HepG2 (cell line): Measurements from ENCODE around the gene EIF1. TPM values are rescaled to one million over a fixed set of nuclear protein-coding genes. Genes with fewer than 3 reads are reported as not detected.

Source experiments
- ATAC-seq: fragments of 200-7000 bp; cut with Tn5 transposase; 3 replicates; pipeline ENCODE4 v1.9.1; 2020; ENCODE audit warnings: mild to moderate bottlenecking, moderate library complexity
- BruUV-seq: library from RNA; stranded (reverse); fragments of 400-500 nt; replicated peaks from 2 replicates; lab custom pipeline; 2021; lab: Mats Ljungman, UMichigan
- CTCF ChIA-PET: fragments of 300-600 bp; formaldehyde crosslinking; extraction: SDS; loops from one replicate; lab custom pipeline; 2021; ENCODE audit warnings: low total read pairs, inconsistent platforms, low intra/inter-chr PET ratio; lab: Yijun Ruan, JAX
- POLR2A ChIA-PET: fragments of 350-600 bp; sonication (Branson Sonifier 250); formaldehyde crosslinking; loops from one replicate; lab custom pipeline; 2020; ENCODE audit warnings: antibody characterized with exemption, inconsistent platforms; lab: Yijun Ruan, JAX
- DNase-seq: peaks from one replicate; pipeline ENCODE4 v3.0.0-alpha.2; 2015; ENCODE audit warnings: low spot score
- FAIRE-seq: peaks from 3 replicates; lab custom pipeline; 2011; peaks lifted over from hg19 to GRCh38; lab: Jason Lieb, UNC
- H2AFZ ChIP-seq: one replicate; pipeline ENCODE4 v1.6.1; 2011; ENCODE audit warnings: low read length, inconsistent platforms
- H3K27ac ChIP-seq: fragments of 300-600 bp; 3 replicates; pipeline ENCODE4 v1.8.0; 2011; ENCODE audit warnings: mixed run types, mild to moderate bottlenecking, mixed read lengths, low read length, inconsistent platforms; ENCODE audit not compliant: insufficient read depth; ENCODE audit errors: extremely low read length
- H3K27me3 ChIP-seq, 2 experiments: fragments of 200-600 bp in 1 of 2; 2 replicates in 1 of 2; 3 replicates in 1 of 2; pipeline versions ENCODE4 v1.6.0 to v1.8.0; 2011; ENCODE audit warnings: low read length in 2 of 2, mild to moderate bottlenecking in 2 of 2, moderate library complexity in 2 of 2, inconsistent platforms in 1 of 2; ENCODE audit not compliant: insufficient read depth in 2 of 2, control insufficient read depth in 1 of 2
- H3K36me3 ChIP-seq, 2 experiments: fragments of 200-600 bp in 1 of 2; replicated peaks in 1 of 2; 2 replicates in 1 of 2; 3 replicates in 1 of 2; pipeline versions ENCODE4 v1.5.1 to v1.8.0; 2011; ENCODE audit warnings: low read length in 2 of 2, inconsistent platforms in 1 of 2; ENCODE audit not compliant: insufficient read depth in 2 of 2, control insufficient read depth in 1 of 2
- H3K4me1 ChIP-seq: 2 replicates; pipeline ENCODE4 v1.5.1; 2012; ENCODE audit warnings: low read length, inconsistent platforms; ENCODE audit not compliant: insufficient read depth
- H3K4me2 ChIP-seq: 2 replicates; pipeline ENCODE4 v1.6.0; 2011; ENCODE audit warnings: low read depth, low read length, inconsistent platforms
- H3K4me3 ChIP-seq, 3 experiments: fragments of 200-600 bp in 1 of 3; sonication (generic), shearing (Covaris generic) in 1 of 3; replicated peaks in 1 of 3; 2 replicates each; pipeline ENCODE4 v1.5.1; 2011 to 2016; ENCODE audit warnings: low read length in 3 of 3, inconsistent platforms in 2 of 3, low read depth in 2 of 3, mild to moderate bottlenecking in 2 of 3, control low read depth in 1 of 3, mixed read lengths in 1 of 3; ENCODE audit not compliant: insufficient read depth in 1 of 3
- H3K79me2 ChIP-seq: one replicate; pipeline ENCODE4 v1.6.1; 2011; ENCODE audit warnings: low read length, inconsistent platforms; ENCODE audit not compliant: insufficient read depth
- H3K9ac ChIP-seq: 2 replicates; pipeline ENCODE4 v1.6.0; 2011; ENCODE audit warnings: mild to moderate bottlenecking, low read depth, low read length, inconsistent platforms; ENCODE audit not compliant: insufficient read depth
- H3K9me3 ChIP-seq: 2 replicates; pipeline ENCODE4 v1.5.1; 2012; ENCODE audit warnings: mild to moderate bottlenecking, low read length
- H4K20me1 ChIP-seq: 2 replicates; pipeline ENCODE4 v1.6.0; 2011; ENCODE audit warnings: inconsistent platforms, mild to moderate bottlenecking, low read length, moderate library complexity; ENCODE audit not compliant: insufficient read depth
- CBX2 ChIP-seq, 2 experiments: fragments of 200-600 bp in 1 of 2; sonication (generic); formaldehyde crosslinking in 1 of 2; IDR thresholded peaks; 2 replicates each; pipeline versions ENCODE4 v1.7.0 to v1.8.1; 2018 to 2022; ENCODE audit warnings: low read depth in 2 of 2, low read length in 1 of 2, mild to moderate bottlenecking in 1 of 2, missing genetic modification reagents in 1 of 2
- CREB1 ChIP-seq, 2 experiments: fragments of 450-650 bp in 1 of 2; IDR thresholded peaks; 2 replicates each; pipeline ENCODE4 v1.6.1; 2016 to 2017; ENCODE audit warnings: control low read depth in 1 of 2, mild to moderate bottlenecking in 1 of 2, missing compliant biosample characterization in 1 of 2, missing genetic modification characterization in 1 of 2
- ETV6 ChIP-seq: sonication (generic); formaldehyde crosslinking; conservative IDR thresholded peaks from 2 replicates; pipeline ENCODE4 v1.4.0; 2020; ENCODE audit warnings: missing genetic modification reagents
- GABPB1 ChIP-seq: IDR thresholded peaks from 2 replicates; pipeline ENCODE4 v1.6.1; 2016; ENCODE audit warnings: mild to moderate bottlenecking, missing genetic modification reagents, moderate library complexity, missing compliant biosample characterization
- SIX1 ChIP-seq: sonication (generic); formaldehyde crosslinking; IDR thresholded peaks from 2 replicates; pipeline ENCODE4 v1.4.0; 2020; ENCODE audit warnings: missing genetic modification reagents, borderline replicate concordance
- SMAD9 ChIP-seq: sonication (generic); formaldehyde crosslinking; IDR thresholded peaks from 2 replicates; pipeline ENCODE4 v1.5.1; 2020; ENCODE audit warnings: mild to moderate bottlenecking, missing genetic modification reagents
- STAG1 ChIP-seq: sonication (generic); formaldehyde crosslinking; IDR thresholded peaks from 2 replicates; pipeline ENCODE4 v1.4.0; 2020; ENCODE audit warnings: missing genetic modification reagents
- TBL1XR1 ChIP-seq: fragments of 150-350 bp; IDR thresholded peaks from 2 replicates; pipeline ENCODE4 v1.6.1; 2014; ENCODE audit warnings: borderline replicate concordance, low read length; ENCODE audit not compliant: partially characterized antibody
- ZFP90 ChIP-seq: sonication (generic); formaldehyde crosslinking; IDR thresholded peaks from 2 replicates; pipeline ENCODE4 v1.8.0; 2022; ENCODE audit warnings: missing genetic modification reagents, mild to moderate bottlenecking, inconsistent platforms, borderline replicate concordance
- ZNF121 ChIP-seq: sonication (generic); formaldehyde crosslinking; IDR thresholded peaks from 2 replicates; pipeline ENCODE4 v1.5.0; 2020; ENCODE audit warnings: mild to moderate bottlenecking, missing genetic modification reagents
- ZNF24 ChIP-seq: fragments of 450-650 bp; IDR thresholded peaks from 2 replicates; pipeline ENCODE4 v1.6.1; 2017; ENCODE audit warnings: antibody characterized with exemption, mild to moderate bottlenecking
- ZNF747 ChIP-seq: sonication (generic); formaldehyde crosslinking; IDR thresholded peaks from 2 replicates; pipeline ENCODE4 v1.8.1; 2023; ENCODE audit warnings: missing genetic modification reagents, mild to moderate bottlenecking, borderline replicate concordance
- WGBS: methylation state at CpG from one replicate; pipeline ENCODE4 v1.1.6; 2017; ENCODE audit warnings: low lambda C conversion rate; 5-methylcytosine and 5-hydroxymethylcytosine counted together
- in situ Hi-C: cut with HindIII; loops from 2 replicates; pipeline ENCODE4 v1.10.0; 2017; ENCODE audit warnings: low pct_unique_long_range_greater_than_20kb; ENCODE audit not compliant: extremely low pct_ligation_motif_present
- intact Hi-C: fragments of 100-400 bp; cut with micrococcal nuclease; formaldehyde crosslinking; loops from one replicate; pipeline ENCODE4 v1.10.0; 2022; ENCODE audit not compliant: unreplicated experiment
- polyA plus RNA-seq, 8 experiments: library from polyadenylated mRNA; depleted of rRNA in 3 of 8; stranded (reverse) in 7 of 8; unstranded in 1 of 8; fragments of >200 nt; fragmentation: Illumina TruSeq in 4 of 8; extraction: Trizol in 4 of 8; gene quantifications; 2 replicates each; pipeline versions ENCODE4 v1.2.1 to v1.2.3, GENCODE V29; 2011 to 2016; ENCODE audit warnings: low read depth in 4 of 8, missing spikeins in 1 of 8, mixed read lengths in 1 of 8; ENCODE audit not compliant: insufficient read depth in 1 of 8
- total RNA-seq, 5 experiments: library from RNA; depleted of rRNA; stranded (reverse); fragments of >200 nt; fragmentation: Illumina TruSeq; extraction: Trizol; gene quantifications; 2 replicates each; pipeline ENCODE4 v1.2.3, GENCODE V29; 2016; ENCODE audit warnings: low read depth in 1 of 5
- TF ChIP-seq, protein P1 (sequence below): sonication (generic); formaldehyde crosslinking; conservative IDR thresholded peaks from 2 replicates; pipeline ENCODE4 v1.4.0; 2020; ENCODE audit warnings: missing genetic modification reagents

Gene EIF1
- total and polyA plus RNA-seq, 2 of the 13 experiments (the other 11 are each of a cell fraction or from before 2014, with no cell fraction given): 147 to 517 TPM

DNA sequence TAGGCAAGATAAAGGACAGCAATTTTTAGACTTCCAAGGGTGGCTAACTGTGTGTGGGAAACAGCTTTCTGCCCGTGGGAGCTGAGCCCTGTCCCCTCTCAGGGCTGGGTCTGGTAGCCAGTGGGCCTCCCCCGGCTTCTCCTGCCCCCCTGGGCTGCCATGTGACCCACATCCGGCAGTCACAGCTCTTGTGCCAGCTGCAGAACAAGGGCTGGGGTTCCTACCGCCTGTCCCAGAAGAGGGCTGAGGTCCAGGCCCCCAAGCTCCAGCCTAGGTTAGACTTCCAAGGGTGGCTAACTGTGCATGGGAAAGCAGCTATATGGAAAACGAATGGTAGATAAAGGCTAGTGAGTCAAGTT lies 29.6 kb downstream of the EIF1 start (continued):
- TF ChIP-seq ZNF747 (CRISPR knock-in tag): no peak
- TF ChIP-seq, protein P1, sequence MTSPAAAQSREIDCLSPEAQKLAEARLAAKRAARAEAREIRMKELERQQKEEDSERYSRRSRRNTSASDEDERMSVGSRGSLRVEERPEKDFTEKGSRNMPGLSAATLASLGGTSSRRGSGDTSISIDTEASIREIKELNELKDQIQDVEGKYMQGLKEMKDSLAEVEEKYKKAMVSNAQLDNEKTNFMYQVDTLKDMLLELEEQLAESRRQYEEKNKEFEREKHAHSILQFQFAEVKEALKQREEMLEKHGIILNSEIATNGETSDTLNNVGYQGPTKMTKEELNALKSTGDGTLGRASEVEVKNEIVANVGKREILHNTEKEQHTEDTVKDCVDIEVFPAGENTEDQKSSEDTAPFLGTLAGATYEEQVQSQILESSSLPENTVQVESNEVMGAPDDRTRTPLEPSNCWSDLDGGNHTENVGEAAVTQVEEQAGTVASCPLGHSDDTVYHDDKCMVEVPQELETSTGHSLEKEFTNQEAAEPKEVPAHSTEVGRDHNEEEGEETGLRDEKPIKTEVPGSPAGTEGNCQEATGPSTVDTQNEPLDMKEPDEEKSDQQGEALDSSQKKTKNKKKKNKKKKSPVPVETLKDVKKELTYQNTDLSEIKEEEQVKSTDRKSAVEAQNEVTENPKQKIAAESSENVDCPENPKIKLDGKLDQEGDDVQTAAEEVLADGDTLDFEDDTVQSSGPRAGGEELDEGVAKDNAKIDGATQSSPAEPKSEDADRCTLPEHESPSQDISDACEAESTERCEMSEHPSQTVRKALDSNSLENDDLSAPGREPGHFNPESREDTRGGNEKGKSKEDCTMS (CRISPR knock-in tag): no peak

DNA sequence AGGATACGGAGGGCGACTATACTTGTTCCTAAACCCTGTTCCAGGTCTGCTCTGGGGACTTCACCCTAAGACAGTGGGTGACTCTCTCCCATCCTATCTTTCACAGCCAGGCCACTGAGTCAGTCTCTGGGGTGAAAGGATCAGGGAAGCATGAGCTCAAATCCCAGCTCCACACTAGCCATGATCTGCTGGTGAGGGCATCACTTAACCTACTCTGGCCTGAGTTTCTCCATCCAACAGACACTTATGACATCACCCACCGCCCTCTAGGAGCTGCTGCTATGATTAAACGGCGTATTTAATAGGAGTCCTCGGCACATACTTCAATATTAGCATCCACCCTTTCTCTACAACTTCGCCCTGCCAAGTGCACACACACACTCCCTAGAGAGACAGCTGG lies 33.5 kb downstream of the EIF1 start:
- Histone ChIP-seq H3K36me3 (no peaks in the 10 kb centered on the region), H3K9me3 (no peaks in the 10 kb centered on the region), H3K4me1 (0 out of 2 replicates have a peak, but pooled peaks cover 8% of the 10 kb centered on the region), H3K4me3 (no peak overlapping the region), H3K27me3 (peaks cover 10 to 64% of the 10 kb centered on the region in 2 experiments; a peak in 4 of 5 replicates), H3K4me2 (no peak overlapping the region), H2AFZ (no peak overlapping the region), H3K79me2 (no peaks in the 10 kb centered on the region), H3K9ac (no peak overlapping the region), H3K27ac (no peak overlapping the region), H4K20me1 (no peaks in the 10 kb centered on the region)
- BruUV-seq: no TSS peak
- 52% methylated on average over 7 of the region's 7 CpGs for WGBS
- ChIA-PET POLR2A (interaction anchor here (2.6 kb wide), 1 partner anchor 33 kb away, joined by 10 read pairs; the partner anchor contains the start of gene EIF1), CTCF (no interaction called here)
- in situ Hi-C loops (no loop called here), intact Hi-C loops (no loop called here)
- DNase-seq (no peak), ATAC-seq (no peak), FAIRE-seq (no peak)
- TF ChIP-seq CREB1 (IDR thresholded peaks at IDR 0.05) (peak; percentile 9; the same call in 1 of the 2 replicates), CREB1 (CRISPR knock-in tag; IDR thresholded peaks at IDR 0.05) (no peak), GABPB1 (CRISPR knock-in tag) (no peak), SMAD9 (CRISPR knock-in tag) (no peak), ETV6 (CRISPR knock-in tag) (no peak), TBL1XR1 (no peak), SIX1 (CRISPR knock-in tag) (no peak), CBX2 (IDR thresholded peaks at IDR 0.05; ENCODE audit: low read depth, low read length) (no peak), CBX2 (CRISPR knock-in tag; IDR thresholded peaks at IDR 0.05; ENCODE audit: low read depth) (no peak), ZNF121 (CRISPR knock-in tag) (no peak), ZFP90 (CRISPR knock-in tag) (no peak), STAG1 (CRISPR knock-in tag) (no peak), ZNF24 (no peak)
